Activated naive CD8-positive, alpha-beta T cell treated with anti-CD3 and anti-CD28 coated beads, Interleukin-2, amount 50 U/mL, for 24 hours (primary cell): Measurements from ENCODE around the gene ATF4.
A peak's percentile ranks its signal among the peaks of the same experiment; 100 is the strongest.

Source experiments
- ATAC-seq: fragments of 150-1000 bp; cut with Tn5 transposase; one replicate; pipeline ENCODE4 v1.10.0; 2021
- DNase-seq: peaks from one replicate; pipeline ENCODE4 v3.0.0; 2021
- H3K27ac Mint-ChIP-seq: one replicate; pipeline ENCODE4 v1.8.0; 2021; ENCODE audit warnings: mild to moderate bottlenecking, mixed read lengths
- H3K27me3 Mint-ChIP-seq: one replicate; pipeline ENCODE4 v1.8.0; 2021; ENCODE audit warnings: mixed read lengths
- H3K36me3 Mint-ChIP-seq: one replicate; pipeline ENCODE4 v1.8.0; 2021; ENCODE audit warnings: low read depth, mixed read lengths
- H3K4me1 Mint-ChIP-seq: one replicate; pipeline ENCODE4 v1.8.0; 2021; ENCODE audit warnings: mixed read lengths
- H3K4me3 Mint-ChIP-seq: one replicate; pipeline ENCODE4 v1.8.0; 2021; ENCODE audit warnings: mild to moderate bottlenecking, moderate library complexity, mixed read lengths
- H3K9me3 Mint-ChIP-seq: one replicate; pipeline ENCODE4 v1.8.0; 2021; ENCODE audit warnings: mixed read lengths

Gene ATF4

DNA sequence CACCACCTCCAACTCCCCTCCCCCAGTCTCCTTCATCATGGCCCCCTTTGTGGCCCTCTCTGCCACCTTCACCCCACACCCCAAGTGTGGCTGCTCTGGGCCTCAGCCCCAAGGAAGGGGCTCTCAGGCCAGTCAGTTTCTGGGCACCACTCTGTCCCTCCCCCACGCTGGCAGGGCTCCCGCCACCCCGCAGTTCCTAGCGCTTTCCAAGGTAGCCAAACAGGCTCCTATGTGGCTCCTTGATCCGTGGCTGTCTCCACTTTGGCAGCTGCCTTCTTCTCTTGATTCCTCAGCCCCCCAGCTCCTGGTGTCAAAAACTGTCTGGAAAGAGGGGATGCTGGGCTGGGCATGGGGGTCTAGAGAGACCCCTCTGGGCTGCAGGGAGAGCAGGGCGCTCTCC, 39.8 kb downstream of the ATF4 start:
- DNase-seq = no peak
- Mint-ChIP-seq H3K27ac (no peak overlapping the region), H3K27me3 (peaks cover 29% of the 10 kb centered on the region), H3K4me3 (no peak overlapping the region), H3K36me3 (no peaks in the 10 kb centered on the region), H3K9me3 (no peaks in the 10 kb centered on the region), H3K4me1 (peaks cover 7% of the 10 kb centered on the region)
- ATAC-seq = no peak

DNA sequence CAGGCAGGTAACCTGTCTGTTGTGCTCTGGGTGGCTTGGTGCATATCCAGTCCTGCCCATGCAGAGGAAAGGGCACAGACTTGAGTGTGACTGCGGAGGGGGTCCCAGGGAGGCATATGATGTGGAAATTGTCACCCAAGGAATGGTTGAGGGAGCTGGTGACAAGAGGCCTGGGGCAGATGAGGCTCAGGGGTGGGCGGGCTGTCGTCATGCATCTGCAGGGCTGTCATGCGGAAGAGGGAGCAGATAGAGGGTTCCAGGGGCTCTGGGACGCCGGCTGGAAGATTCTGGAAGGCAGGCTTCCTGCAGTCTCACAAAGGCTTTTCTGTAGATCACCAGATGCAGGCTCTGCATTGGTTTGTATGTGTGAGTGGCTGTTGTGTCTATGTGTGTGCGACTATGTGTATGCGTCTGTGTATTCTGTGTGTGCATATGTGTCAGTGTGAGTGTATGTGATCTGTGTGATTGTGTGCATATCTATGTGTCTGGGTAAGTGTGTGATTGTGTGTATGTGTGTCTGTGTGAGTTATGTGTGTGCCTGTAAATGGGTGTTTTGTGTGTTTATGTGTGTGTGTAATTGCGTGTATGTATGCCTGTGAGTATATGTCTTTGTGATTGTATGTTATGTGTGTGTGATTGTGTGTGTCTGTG, 42.6 kb downstream of the ATF4 start:
- no peak for DNase-seq
- no peak overlapping the region for H3K4me3 Mint-ChIP-seq
- no peak for ATAC-seq
- H3K27me3 Mint-ChIP-seq = peaks cover 12% of the 10 kb centered on the region
- H3K36me3 Mint-ChIP-seq = no peaks in the 10 kb centered on the region
- H3K9me3 Mint-ChIP-seq = peaks cover 8% of the 10 kb centered on the region
- H3K4me1 Mint-ChIP-seq = peaks cover 16% of the 10 kb centered on the region
- no peak overlapping the region for H3K27ac Mint-ChIP-seq

DNA sequence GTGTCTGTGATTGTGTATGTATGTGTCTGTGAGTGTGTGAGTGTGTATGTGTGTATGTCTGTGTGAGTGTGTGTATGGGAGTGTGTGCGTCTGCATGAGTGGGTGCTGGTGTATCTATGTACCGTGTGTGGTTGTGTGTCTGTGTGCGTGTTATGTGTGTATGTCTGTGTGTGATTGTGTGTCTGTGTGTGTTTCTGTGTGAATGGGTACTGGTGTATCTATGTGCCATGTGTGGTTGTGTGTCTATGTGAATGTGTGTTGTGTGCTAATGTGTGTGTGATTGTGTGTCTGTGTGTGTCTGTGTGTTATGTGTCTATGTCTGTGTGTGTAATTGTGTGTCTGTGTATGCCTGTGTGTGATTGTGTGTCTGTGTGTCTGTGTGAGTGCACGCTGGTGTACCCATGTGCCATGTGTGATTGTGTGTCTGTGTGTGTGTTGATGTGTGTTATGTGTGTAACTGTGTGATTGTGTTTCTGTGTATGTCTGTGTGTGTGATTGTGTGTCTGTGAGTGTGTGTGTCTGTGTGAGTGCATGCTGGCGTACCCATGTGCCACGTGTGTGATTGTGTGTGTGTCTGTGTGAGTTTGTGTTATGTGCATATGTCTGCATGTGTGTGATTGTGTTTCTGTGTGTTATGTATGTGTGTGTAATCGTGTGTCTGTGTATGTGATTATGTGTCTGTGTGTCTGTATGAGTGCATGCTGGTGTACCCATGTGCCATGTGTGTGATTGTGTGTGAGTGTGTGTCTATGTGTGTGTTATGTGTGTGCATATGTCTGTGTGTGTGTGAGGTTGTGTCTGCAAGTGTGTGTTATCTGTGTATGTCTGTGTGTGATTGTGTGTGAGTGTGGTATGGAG, 43.4 kb downstream of the ATF4 start:
- no peak overlapping the region for H3K27ac Mint-ChIP-seq
- DNase-seq = no peak
- no peak for ATAC-seq
- H3K27me3 Mint-ChIP-seq = peaks cover 6% of the 10 kb centered on the region
- peaks cover 14% of the 10 kb centered on the region for H3K4me1 Mint-ChIP-seq
- no peaks in the 10 kb centered on the region for H3K36me3 Mint-ChIP-seq
- H3K9me3 Mint-ChIP-seq = peaks cover 8% of the 10 kb centered on the region
- no peak overlapping the region for H3K4me3 Mint-ChIP-seq

DNA sequence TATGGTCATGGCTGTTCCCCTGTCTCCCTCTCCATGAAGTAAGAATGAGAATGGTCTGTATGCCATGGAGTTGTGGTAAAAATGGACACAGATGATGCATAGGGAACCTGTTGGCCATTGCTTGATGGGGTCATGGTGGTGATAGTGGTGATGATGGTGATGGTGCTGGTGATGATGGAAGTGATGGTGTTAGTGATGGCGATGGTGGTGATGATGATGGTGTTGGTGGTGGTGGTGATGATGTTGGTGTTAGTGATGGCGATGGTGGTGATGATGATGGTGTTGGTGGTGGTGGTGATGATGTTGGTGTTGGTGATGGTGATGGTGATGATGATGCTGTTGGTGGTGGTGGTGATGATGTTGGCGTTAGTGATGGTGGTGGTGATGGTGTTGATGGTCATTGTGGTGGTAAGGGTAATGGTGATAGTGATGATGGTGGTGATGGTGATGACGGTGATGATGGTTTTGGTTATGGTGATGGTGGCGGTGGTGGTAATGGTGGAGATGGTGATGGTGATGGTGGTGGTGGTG, 45.1 kb downstream of the ATF4 start:
- Mint-ChIP-seq H3K9me3 (peaks cover 8% of the 10 kb centered on the region), H3K4me3 (no peak overlapping the region), H3K36me3 (no peaks in the 10 kb centered on the region), H3K27me3 (peaks cover 2% of the 10 kb centered on the region), H3K4me1 (peaks cover 14% of the 10 kb centered on the region), H3K27ac (no peak overlapping the region)
- DNase-seq (no peak), ATAC-seq (no peak)

DNA sequence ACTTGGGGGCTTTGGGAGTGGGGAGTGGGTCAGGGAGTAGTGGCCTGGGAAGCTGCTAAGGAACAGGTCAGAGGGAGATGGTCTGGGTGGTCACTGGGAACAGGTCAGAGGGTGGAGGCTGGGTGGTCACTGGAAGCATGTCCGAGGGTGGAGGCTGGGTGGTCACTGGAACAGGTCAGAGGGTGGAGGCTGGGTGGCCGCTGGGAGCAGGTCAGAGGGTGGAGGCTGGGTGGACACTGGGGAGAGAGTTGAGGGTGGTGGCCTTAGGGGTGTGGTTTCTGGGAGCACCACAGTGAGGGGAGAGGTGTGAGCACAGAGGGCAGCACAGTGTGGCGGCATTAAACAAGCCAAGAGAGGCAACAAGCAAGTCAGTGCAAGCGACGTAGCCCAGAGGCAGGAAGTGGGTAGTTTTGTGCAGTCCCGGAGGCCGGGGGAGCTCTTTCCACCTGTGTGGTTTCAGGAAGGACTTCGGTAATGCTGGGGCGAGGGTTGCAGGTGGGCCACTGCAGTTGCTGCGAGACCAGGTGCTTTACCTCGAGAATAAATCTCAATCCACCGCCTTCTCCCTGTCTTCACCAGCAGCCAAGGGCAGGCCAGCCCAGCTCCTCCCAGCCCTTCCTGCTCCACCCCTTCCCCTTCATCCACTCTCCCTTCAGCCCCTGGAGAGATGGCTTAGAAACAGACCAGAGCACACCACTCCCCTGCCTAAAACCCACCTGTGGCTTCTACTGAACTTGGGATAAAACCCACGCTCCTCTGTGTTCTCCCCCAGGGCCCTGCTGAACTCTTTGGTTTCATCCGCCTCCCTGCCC, 47.0 kb downstream of the ATF4 start:
- H3K9me3 Mint-ChIP-seq = peaks cover 8% of the 10 kb centered on the region

DNA sequence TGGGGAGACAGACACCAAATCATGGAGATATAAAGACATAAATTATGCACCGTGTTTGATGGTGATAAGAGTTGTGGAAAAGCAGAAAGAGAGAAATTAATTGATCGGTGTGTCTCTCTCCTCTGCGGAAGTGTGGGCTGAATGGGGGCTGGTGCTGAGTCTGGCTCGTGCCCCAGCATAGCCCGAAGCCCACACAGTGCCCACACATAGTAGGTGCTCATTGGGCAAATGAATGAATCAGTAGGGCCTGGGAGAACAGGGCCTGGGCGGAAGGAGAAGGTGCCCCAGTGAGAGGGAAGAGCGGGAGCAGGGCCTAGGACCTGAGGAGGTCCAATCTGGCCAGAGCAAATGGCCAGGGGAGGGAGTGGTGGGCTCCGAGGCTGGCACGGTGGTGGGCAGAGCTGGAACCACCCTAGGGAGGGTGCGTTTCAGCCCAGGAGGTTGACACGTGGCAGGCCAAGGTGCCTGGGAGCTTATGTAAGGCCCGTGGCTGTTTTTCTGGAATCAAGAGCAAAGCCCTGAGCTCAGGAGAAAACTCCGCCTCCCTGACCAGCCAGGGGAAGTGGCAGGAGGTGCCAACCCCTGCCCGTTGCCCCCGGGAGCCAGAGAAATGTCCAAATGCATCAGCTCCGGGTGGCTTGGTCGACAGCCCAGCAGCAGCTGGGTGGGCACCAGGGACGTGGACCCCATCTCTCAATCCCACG, 48.1 kb downstream of the ATF4 start:
- Mint-ChIP-seq H3K27me3 (no peaks in the 10 kb centered on the region), H3K4me3 (no peak overlapping the region), H3K36me3 (no peaks in the 10 kb centered on the region), H3K27ac (no peak overlapping the region), H3K9me3 (peaks cover 8% of the 10 kb centered on the region), H3K4me1 (peaks cover 14% of the 10 kb centered on the region)
- no peak for DNase-seq
- ATAC-seq = no peak

More for the DNA sequence above, 47.0 kb downstream of the ATF4 start:
- Mint-ChIP-seq H3K4me3 (no peak overlapping the region), H3K36me3 (no peaks in the 10 kb centered on the region), H3K27me3 (no peaks in the 10 kb centered on the region), H3K27ac (no peak overlapping the region), H3K4me1 (peaks cover 14% of the 10 kb centered on the region)
- DNase-seq (peak; percentile 24), ATAC-seq (peak; percentile 37)

DNA sequence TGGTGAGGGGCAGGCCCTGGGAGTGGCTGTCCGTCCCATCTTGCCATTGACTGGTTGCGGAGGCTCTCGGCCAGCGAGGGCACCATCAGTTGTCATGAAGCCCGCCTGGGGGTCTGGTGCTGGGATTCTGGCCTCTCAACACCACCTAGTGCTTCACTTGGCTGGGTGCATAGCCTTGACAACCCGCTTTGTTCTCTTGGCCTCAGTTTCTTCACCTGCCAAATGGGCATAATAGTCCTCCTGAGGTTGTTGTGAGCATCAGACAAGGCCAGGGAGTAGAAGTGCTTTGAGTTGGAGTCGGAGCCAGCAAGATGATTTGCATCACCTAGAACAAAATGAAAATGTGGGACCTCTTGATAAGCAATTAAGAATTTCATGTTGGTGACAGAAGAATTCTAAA, 48.7 kb downstream of the ATF4 start:
- no peaks in the 10 kb centered on the region for H3K27me3 Mint-ChIP-seq
- ATAC-seq (no peak), DNase-seq (no peak)
- H3K4me3 Mint-ChIP-seq = no peak overlapping the region
- no peaks in the 10 kb centered on the region for H3K36me3 Mint-ChIP-seq
- no peak overlapping the region for H3K27ac Mint-ChIP-seq
- peaks cover 14% of the 10 kb centered on the region for H3K4me1 Mint-ChIP-seq
- peaks cover 8% of the 10 kb centered on the region for H3K9me3 Mint-ChIP-seq

DNA sequence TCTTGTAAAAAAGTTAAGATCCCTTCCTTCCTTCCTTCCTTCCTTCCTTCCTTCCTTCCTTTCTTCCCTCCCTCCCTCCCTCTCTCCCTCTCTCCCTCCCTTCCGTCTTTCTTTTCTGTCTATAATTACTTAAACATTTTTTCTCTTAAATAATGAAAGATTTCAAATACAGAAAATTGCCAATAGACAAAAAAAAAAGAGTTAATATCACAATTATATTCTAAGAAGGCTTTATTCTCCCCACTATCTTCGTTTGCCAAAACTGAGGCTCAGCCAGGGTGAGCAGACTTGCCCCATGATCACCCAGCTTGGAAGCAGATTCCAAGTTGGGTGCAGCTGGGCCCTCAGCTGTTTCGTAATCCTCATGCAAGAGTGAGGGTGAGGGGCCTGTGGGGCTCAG, 49.9 kb downstream of the ATF4 start:
- Mint-ChIP-seq H3K4me1 (peaks cover 14% of the 10 kb centered on the region), H3K9me3 (peaks cover 8% of the 10 kb centered on the region), H3K4me3 (no peak overlapping the region), H3K27me3 (no peaks in the 10 kb centered on the region), H3K36me3 (no peaks in the 10 kb centered on the region), H3K27ac (no peak overlapping the region)
- ATAC-seq = no peak
- DNase-seq = no peak

DNA sequence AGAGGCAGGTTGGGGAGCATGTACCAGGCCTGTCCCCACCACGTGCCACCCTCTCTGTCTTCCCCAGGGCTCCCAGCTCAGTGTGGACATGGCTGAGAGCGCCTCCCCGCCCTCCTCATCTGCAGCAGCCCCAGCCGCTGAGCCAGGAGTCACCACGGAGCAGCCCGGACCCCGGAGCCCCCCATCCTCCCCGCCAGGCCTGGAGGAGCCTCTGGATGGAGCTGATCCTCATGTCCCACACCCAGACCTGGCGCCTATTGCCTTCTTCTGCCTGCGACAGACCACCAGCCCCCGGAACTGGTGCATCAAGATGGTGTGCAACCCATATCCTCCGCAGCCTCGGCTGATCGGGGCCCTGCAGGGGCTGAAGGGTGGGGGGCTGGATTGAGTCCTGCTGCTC, 50.3 kb downstream of the ATF4 start, which contains the start of gene CACNA1I:
Gene CACNA1I, plus strand, starts transcription at position 89 of the 400 bp plus-strand sequence. Its CDS starts 0 bp downstream, at position 89.
- Mint-ChIP-seq H3K27ac (no peak within 1 kb of the TSS), H3K36me3 (no peaks in the 10 kb centered on the region), H3K9me3 (peaks cover 3% of the 10 kb centered on the region), H3K4me3 (no peak within 1 kb of the TSS), H3K4me1 (peaks cover 14% of the 10 kb centered on the region), H3K27me3 (no peaks in the 10 kb centered on the region)
- no peak for ATAC-seq
- no peak for DNase-seq

DNA sequence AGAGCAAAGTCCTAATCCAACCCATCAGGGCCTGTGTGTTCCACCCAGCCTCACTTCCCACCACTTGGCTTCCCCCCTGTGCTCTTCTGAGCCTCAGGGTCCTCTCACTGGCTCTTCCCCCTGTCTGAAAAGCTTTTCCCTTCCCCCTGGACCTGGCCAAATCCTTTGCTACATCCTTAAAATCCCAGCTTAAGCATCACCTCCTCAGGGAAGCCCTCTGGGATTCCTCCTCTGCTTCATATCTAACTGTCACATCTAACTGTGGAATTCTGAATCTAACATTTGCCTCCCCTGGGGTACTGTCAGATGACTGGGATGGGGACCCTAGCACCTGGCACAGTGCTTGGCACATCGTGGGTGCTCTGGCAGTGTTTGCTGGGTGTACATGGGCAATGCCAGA, 51.2 kb downstream of the ATF4 start:
- H3K9me3 Mint-ChIP-seq = no peaks in the 10 kb centered on the region
- H3K4me1 Mint-ChIP-seq = peaks cover 14% of the 10 kb centered on the region
- ATAC-seq (no peak), DNase-seq (no peak)
- H3K4me3 Mint-ChIP-seq = no peak overlapping the region
- no peaks in the 10 kb centered on the region for H3K27me3 Mint-ChIP-seq
- H3K27ac Mint-ChIP-seq = no peak overlapping the region
- H3K36me3 Mint-ChIP-seq = no peaks in the 10 kb centered on the region
